Dendritic cell treated with granulocyte-macrophage colony-stimulating factor and Interleukin-4, amounts not matched to agents 40 ng/mL and 50 ng/mL, for 4 days (primary cell): ENCODE data around the gene ST8SIA4.

Source experiments
- H3K27ac Mint-ChIP-seq: one replicate; pipeline ENCODE4 v1.8.0; 2022; ENCODE audit warnings: mild to moderate bottlenecking, mixed read lengths
- H3K27me3 Mint-ChIP-seq: one replicate; pipeline ENCODE4 v1.8.0; 2022; ENCODE audit warnings: mild to moderate bottlenecking, mixed read lengths
- H3K36me3 Mint-ChIP-seq: one replicate; pipeline ENCODE4 v1.8.0; 2022; ENCODE audit warnings: low read depth, mixed read lengths
- H3K4me1 Mint-ChIP-seq: one replicate; pipeline ENCODE4 v1.8.0; 2022; ENCODE audit warnings: low read depth, mixed read lengths
- H3K4me3 Mint-ChIP-seq: one replicate; pipeline ENCODE4 v1.8.0; 2022; ENCODE audit warnings: mild to moderate bottlenecking, moderate library complexity, mixed read lengths
- H3K9me3 Mint-ChIP-seq: one replicate; pipeline ENCODE4 v1.8.0; 2022; ENCODE audit warnings: mixed read lengths
- intact Hi-C: fragments of 100-400 bp; cut with micrococcal nuclease; formaldehyde crosslinking; loops from one replicate; pipeline ENCODE4 v1.15.0; 2022

The ST8SIA4 gene

DNA sequence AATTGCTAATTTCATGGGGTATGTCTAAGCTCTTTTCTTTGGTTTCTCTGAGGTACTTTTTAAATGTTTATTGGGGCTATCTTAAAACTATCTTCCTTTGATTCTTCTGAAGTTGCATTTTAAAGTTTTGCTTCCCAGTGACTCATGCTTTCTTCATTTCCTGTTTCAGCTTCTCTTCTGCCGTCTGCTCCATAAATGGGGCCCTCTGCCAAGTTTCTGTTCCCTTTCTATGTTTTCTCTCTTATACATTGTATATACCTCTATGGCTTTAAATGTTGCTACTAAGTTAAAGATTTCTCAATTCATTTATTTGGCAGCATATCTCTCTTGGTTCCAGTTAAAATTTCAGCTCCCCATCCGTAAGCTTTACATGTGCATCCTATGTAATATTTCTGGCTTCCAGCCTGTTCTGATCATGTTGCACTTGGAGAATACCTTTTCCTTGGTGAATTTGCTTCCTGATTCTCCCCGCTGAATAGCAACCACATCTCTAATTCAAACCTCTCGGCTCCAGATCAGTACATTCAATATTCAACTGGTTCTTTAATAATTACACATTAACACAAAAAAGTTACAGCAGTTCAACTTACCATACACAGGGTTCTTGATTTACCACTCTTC is 125.3 kb downstream of the ST8SIA4 start:
- Mint-ChIP-seq H3K27ac (peak overlapping the region; percentile 69), H3K4me3 (peak overlapping the region; percentile 0), H3K27me3 (no peaks in the 10 kb centered on the region), H3K4me1 (peaks cover 53% of the 10 kb centered on the region), H3K36me3 (no peaks in the 10 kb centered on the region), H3K9me3 (no peaks in the 10 kb centered on the region)
- intact Hi-C loops, result loop anchor here (2.0 to 5.0 kb wide), 3 partner anchors 49 to 75 kb away; no protein-coding TSS in a partner anchor

DNA sequence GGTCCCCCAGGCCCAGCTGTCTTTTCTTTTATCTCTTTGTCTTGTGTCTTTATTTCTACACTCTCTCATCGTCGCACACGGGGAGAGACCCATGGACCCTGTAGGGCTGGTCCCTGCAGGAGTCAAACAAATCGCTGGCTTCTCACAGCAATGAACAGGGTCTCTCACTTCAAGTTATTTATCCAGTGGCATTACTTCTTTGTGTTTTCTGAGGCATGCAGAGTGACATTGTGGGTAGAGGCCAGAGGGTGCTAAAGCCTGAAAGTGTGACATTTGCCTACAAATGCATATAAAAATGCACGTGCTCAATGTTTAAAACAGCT is 127.6 kb downstream of the ST8SIA4 start:
- H3K36me3 Mint-ChIP-seq, result no peaks in the 10 kb centered on the region
- no peaks in the 10 kb centered on the region for H3K27me3 Mint-ChIP-seq
- H3K4me3 Mint-ChIP-seq, result no peak overlapping the region
- intact Hi-C loops, result loop anchor here (5.0 kb wide), 2 partner anchors 68 to 77 kb away; no protein-coding TSS in a partner anchor
- peaks cover 44% of the 10 kb centered on the region for H3K4me1 Mint-ChIP-seq
- no peaks in the 10 kb centered on the region for H3K9me3 Mint-ChIP-seq
- peak overlapping the region; percentile 56 for H3K27ac Mint-ChIP-seq

- H3K4me1 Mint-ChIP-seq, result peaks cover 17% of the 10 kb centered on the region
- intact Hi-C loops, result no loop called here
- no peaks in the 10 kb centered on the region for H3K36me3 Mint-ChIP-seq
- no peaks in the 10 kb centered on the region for H3K27me3 Mint-ChIP-seq
- H3K27ac Mint-ChIP-seq, result no peak overlapping the region
- no peaks in the 10 kb centered on the region for H3K9me3 Mint-ChIP-seq
- no peak overlapping the region for H3K4me3 Mint-ChIP-seq
Measured at GRCh38 chr5:100772548-100772947, 130.5 kb downstream of the ST8SIA4 start.

- Mint-ChIP-seq H3K27me3 (no peaks in the 10 kb centered on the region), H3K4me3 (no peak overlapping the region), H3K27ac (no peak overlapping the region), H3K4me1 (peaks cover 15% of the 10 kb centered on the region), H3K9me3 (no peaks in the 10 kb centered on the region), H3K36me3 (no peaks in the 10 kb centered on the region)
- intact Hi-C loops, result no loop called here
Measured at GRCh38 chr5:100772006-100772405, 131.1 kb downstream of the ST8SIA4 start.

- Mint-ChIP-seq H3K36me3 (no peaks in the 10 kb centered on the region), H3K9me3 (no peaks in the 10 kb centered on the region), H3K27ac (no peak overlapping the region)
Measured at GRCh38 chr5:100771181-100771580, 131.9 kb downstream of the ST8SIA4 start.

GRCh38 chr5:100768221-100768620 is 134.9 kb downstream of the ST8SIA4 start:
- Mint-ChIP-seq H3K27ac (no peak overlapping the region), H3K27me3 (no peaks in the 10 kb centered on the region), H3K4me3 (no peak overlapping the region), H3K4me1 (no peaks in the 10 kb centered on the region), H3K9me3 (no peaks in the 10 kb centered on the region), H3K36me3 (no peaks in the 10 kb centered on the region)
- intact Hi-C loops, result no loop called here

More at GRCh38 chr5:100771181-100771580, 131.9 kb downstream of the ST8SIA4 start:
- Mint-ChIP-seq H3K4me3 (no peak overlapping the region), H3K4me1 (peaks cover 10% of the 10 kb centered on the region), H3K27me3 (no peaks in the 10 kb centered on the region)
- intact Hi-C loops, result no loop called here

GRCh38 chr5:100762995-100763394 is 140.1 kb downstream of the ST8SIA4 start:
- H3K4me1 Mint-ChIP-seq, result no peaks in the 10 kb centered on the region
- H3K4me3 Mint-ChIP-seq, result no peak overlapping the region
- intact Hi-C loops, result no loop called here
- H3K36me3 Mint-ChIP-seq, result no peaks in the 10 kb centered on the region
- H3K9me3 Mint-ChIP-seq, result no peaks in the 10 kb centered on the region
- H3K27me3 Mint-ChIP-seq, result no peaks in the 10 kb centered on the region
- no peak overlapping the region for H3K27ac Mint-ChIP-seq

DNA sequence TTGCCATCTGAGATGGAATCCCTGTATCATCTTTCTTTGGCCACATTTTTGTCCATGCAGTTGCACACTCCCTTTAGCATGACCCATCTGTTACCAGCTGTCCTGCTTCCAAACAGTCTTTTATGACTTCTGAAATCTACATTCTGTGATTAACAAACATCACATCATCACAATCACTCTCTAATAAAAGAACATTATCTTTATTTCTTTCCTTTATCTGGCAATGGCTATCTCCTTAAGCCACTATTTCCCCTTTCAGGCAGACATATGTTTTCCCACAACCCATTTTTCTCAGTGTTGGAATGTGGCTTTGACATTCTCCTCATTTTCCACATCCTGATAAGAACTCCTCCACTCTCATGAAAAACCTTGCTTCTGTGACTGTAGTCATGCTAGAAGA is 141.0 kb downstream of the ST8SIA4 start:
- H3K36me3 Mint-ChIP-seq, result no peaks in the 10 kb centered on the region
- H3K4me1 Mint-ChIP-seq, result no peaks in the 10 kb centered on the region

GRCh38 chr5:100761192-100761591 is 141.9 kb downstream of the ST8SIA4 start:
- intact Hi-C loops, result no loop called here
- H3K36me3 Mint-ChIP-seq, result no peaks in the 10 kb centered on the region
- H3K4me1 Mint-ChIP-seq, result no peaks in the 10 kb centered on the region
- H3K27me3 Mint-ChIP-seq, result no peaks in the 10 kb centered on the region
- H3K9me3 Mint-ChIP-seq, result no peaks in the 10 kb centered on the region
- no peak overlapping the region for H3K4me3 Mint-ChIP-seq
- H3K27ac Mint-ChIP-seq, result no peak overlapping the region

More for the DNA sequence above, 141.0 kb downstream of the ST8SIA4 start:
- Mint-ChIP-seq H3K9me3 (no peaks in the 10 kb centered on the region), H3K27ac (no peak overlapping the region), H3K27me3 (no peaks in the 10 kb centered on the region), H3K4me3 (no peak overlapping the region)
- intact Hi-C loops, result no loop called here

DNA sequence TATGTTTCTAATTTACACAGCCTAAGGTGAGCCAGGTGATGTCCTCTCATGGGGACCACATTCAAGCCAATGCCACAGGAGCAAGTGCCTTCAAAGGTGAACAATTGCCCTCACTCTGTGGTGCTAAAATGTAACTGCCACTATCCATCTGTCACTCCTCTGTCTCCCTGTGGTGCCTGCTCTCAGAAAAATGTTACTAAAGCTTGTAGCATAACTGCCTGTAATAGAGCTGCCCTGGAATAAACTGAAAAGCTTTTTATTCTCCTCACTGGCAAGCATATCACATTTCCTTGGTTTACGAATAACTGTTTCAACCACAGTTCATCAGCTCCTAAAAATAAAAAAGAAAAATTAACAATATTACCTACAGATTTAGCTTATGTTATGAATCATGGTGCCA is 142.4 kb downstream of the ST8SIA4 start:
- Mint-ChIP-seq H3K4me1 (no peaks in the 10 kb centered on the region), H3K9me3 (no peaks in the 10 kb centered on the region), H3K27ac (no peak overlapping the region), H3K4me3 (no peak overlapping the region), H3K27me3 (no peaks in the 10 kb centered on the region), H3K36me3 (no peaks in the 10 kb centered on the region)
- intact Hi-C loops, result no loop called here

GRCh38 chr5:100758780-100759179 is 144.3 kb downstream of the ST8SIA4 start:
- no peaks in the 10 kb centered on the region for H3K4me1 Mint-ChIP-seq
- H3K36me3 Mint-ChIP-seq, result no peaks in the 10 kb centered on the region
- H3K4me3 Mint-ChIP-seq, result no peak overlapping the region
- intact Hi-C loops, result no loop called here
- H3K9me3 Mint-ChIP-seq, result no peaks in the 10 kb centered on the region
- no peak overlapping the region for H3K27ac Mint-ChIP-seq
- no peaks in the 10 kb centered on the region for H3K27me3 Mint-ChIP-seq

GRCh38 chr5:100758306-100758705 is 144.8 kb downstream of the ST8SIA4 start:
- Mint-ChIP-seq H3K9me3 (no peaks in the 10 kb centered on the region), H3K27me3 (no peaks in the 10 kb centered on the region), H3K4me3 (no peak overlapping the region), H3K36me3 (no peaks in the 10 kb centered on the region), H3K27ac (no peak overlapping the region), H3K4me1 (no peaks in the 10 kb centered on the region)
- intact Hi-C loops, result no loop called here

- Mint-ChIP-seq H3K4me1 (no peaks in the 10 kb centered on the region), H3K27ac (no peak overlapping the region), H3K9me3 (no peaks in the 10 kb centered on the region), H3K4me3 (no peak overlapping the region), H3K36me3 (no peaks in the 10 kb centered on the region), H3K27me3 (no peaks in the 10 kb centered on the region)
- intact Hi-C loops, result no loop called here
Measured at GRCh38 chr5:100757618-100758017, 145.5 kb downstream of the ST8SIA4 start.
